GOT3 (cell line): ENCODE results near the gene TMEM79.

Experiments
- DNase-seq: peaks from one replicate; lab custom pipeline; 2025; ENCODE audit warnings: mixed read lengths; lab: John Stamatoyannopoulos, UW

The TMEM79 gene

DNA sequence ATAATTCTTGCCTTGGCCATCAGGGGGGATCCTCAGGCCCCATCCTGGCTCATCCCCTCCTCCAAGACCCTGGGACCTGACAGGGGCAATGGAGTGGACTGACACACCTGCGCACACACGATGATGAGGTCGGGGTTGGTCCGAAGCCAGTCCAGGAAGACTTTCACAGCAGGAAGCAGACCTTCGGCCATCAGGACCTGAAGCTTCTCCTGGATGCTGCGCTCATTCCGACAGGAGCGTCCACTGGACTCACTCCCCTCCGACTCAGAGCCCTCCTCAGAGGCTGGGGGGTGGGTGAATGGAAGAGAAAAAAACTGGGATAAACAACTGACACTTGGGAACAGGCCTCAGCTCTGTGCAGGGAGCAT lies 20.9 kb upstream of the TMEM79 start:
- no peak for DNase-seq

DNA sequence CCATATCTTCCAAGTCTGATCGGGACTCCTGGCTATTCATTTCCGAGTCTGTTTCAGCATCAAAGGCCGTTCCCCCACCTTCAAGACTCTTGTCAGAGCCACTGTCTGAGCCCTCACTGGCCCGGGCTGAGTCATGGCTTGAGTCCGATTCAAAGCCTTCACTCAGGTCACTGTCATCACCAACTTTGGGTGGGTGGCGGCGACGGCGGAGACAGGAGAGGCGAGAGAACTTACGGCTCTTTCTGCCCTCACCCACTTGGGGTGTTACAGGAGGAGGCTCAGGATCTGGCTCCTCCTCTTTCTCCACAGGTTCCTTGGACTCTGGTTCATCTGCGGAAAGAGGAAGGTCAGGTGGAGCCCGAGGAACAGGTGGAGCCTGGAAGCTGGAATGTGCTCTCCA lies 18.1 kb upstream of the TMEM79 start:
- DNase-seq, result no peak

DNA sequence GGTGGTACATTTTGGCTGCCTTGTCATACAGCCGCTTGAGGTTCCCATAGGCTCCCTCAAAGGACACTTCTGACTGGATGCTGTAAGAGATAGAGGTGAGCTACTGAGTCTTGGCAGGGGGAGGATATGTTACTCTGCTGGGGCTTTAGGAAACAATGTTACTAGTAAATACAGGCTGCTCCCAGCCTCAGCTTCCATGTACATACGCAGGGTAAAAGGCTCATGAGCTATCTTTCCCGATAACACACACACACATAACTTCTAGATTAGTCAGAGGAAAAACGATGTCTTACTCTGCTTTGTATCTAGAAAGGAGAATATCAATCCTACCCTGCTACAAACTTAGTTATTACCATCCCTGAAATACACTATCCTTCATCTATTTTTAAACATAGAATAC lies 15.8 kb upstream of the TMEM79 start:
- no peak for DNase-seq

DNA sequence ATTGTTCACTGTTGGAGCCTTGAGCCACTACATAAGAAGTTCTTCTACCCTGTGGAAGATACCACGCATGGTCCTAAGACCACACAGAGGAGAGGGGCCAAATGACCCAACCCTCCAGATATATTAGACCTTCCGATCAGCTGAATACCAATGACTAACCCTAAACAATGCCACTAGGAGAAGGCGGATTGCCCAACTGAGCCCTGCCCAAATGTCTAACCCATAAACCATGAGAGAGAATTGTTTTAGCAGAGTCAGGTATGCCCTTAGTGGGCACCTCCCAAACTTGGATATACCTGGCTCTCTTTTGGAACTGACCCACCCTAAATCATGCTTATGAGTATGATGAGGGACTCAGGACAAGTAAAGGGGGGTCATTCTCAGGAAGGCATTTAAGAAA lies 13.8 kb upstream of the TMEM79 start:
- DNase-seq, result no peak

DNA sequence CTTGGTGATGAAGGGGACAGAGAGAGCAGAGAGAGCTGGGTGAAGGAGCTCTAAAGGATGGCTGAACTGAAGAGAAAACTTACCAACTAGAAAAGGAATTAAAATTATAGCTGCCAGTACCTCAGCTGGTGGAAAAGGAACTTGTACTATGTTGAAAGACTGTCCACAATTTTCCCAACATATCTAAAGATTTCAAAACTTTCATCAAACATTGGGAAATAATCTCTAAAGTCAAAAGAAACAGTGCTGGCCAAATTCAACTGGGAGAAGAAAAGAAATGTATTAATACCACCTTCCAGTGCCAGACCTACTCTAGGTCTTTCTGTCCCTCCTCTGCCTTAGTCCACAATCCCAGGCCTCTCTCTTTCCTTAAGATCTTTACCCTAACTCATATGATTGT lies 7.6 kb upstream of the TMEM79 start:
- DNase-seq, result no peak

DNA sequence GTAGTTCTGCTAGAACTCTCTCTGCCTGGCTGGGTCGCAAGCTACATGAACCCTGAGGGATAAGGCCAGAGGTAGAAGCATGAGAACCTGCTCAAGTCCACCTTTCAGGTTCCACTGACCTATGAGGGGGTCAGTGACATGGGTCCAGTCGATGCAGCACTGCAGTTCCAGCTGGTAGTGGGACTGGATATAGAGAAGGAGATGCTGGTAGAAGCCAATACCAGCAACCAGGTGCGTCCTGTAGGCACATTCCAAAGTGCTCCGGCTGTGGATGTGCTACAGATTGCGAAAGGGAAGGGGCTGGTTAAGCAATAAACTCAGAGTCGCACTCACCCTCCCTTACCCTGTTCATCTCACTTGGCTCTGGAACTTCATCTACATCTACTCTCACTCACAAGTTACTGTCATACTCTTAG lies 7.2 kb upstream of the TMEM79 start:
- no peak for DNase-seq

DNA sequence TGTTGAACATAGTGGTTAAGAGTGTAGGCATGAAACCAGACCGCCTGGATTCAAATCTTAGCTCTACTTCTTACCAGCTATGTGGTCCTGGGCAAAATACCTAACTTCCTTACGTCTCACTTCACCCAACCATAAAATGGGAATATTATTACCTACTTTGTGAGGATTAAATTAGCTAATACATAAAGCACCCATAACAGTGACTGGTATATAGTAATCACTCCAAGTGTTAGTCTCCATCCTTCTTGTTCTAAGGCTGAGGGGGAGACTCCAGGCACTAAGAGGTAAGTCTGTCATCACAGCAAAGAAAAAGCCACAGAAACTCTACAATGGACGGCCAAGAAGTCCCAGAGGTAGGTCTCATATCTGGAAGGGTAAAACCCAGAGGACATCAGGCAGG lies 4.3 kb upstream of the TMEM79 start:
- DNase-seq, result no peak

DNA sequence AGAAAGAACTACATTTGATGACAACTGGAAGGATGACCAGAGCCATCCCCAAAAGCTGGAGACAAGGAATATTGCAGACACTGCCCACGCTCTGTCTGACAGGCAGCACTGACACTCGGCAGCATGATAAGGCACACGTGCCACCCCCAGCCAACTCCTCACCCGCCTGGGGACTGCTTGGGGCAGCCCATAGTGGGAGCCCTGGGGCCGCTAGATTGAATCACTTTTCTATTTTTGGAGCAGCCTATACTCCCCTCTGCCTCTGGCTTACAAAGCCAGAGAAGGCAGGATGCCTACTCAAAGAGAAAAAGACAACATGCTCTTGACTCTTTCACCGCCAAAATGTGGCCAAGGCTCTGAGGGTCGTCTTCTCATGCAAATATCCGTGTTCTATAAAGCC lies 2.8 kb upstream of the TMEM79 start:
- no peak for DNase-seq

DNA sequence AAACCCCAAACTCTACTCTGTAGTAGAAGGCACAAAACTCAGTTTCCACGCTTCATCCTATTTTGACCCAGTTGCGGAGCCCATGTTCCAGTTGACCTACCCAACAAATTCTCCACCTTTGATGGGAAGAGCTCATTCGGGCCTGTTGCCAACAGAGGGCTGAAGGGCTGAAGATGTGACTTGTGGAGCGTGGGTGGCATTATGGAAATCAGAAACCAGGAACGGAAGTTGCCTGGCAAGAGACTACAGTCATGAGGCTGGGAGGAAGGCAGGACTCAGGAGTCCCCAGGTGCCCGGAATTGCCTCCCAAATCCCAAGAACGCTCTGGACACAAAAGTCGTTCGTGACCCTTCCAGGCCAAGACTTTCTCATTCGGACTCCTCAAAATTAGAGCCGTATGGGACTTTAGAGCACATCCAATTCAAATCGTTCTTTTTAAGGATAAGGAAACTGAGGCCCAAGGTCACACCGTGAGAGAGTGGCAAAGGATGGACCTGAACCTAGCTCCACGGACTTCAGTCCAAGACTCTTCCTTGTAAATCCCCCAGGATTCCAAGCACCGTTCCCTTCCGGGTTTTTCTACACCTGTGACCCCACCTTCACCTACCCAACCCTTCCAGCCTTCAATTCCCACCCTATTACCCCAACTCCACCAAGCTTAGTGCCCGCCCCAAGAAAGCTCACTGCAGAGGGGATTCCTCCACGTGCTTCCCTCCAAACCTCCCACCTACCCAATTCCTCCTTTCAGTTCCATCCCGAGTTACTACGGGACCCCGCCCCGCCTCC lies 2.2 kb upstream of the TMEM79 start:
- no peak for DNase-seq

DNA sequence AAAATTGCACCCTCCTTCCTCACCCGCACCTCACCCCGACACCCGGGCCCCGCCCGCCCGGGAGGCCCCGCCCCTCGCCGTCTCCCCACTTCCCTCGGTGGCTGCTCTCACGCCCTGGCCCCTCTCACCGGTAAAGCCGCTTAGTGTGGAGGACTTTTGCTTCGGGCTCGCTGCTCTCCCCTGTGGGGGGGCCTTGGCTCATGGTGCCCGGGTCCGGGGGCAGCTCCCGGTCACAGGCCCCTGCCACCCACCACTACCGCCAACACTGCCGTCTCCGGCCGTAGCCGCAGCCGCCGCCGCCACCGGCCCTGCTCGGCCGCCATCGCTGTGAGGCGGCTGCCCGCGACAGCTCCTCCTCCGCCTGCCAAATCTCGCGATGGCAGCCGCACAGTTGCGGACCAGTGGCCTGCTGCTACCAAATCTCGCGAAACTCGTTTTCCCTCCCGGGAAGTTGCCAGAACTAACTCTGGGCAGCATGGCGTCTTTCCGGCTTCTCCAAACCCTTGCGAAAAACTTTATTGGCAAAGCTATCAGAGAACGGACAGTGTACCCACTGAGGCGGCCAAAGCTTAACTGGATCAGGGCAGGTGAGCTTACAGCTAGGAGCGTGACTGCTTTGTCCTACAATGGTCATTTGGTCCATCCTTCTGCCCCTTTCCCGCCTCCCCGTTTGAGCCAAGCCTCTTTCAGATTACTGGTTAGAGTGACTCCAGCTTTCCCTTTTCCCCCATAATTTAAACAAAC lies 1.5 kb upstream of the TMEM79 start, which contains the start of gene SMG5:
Gene SMG5 (minus strand): TSS at position 347 of the 744 bp plus-strand sequence. CDS start 145 bp downstream, at position 202.
- DNase-seq, result peak; percentile 84

DNA sequence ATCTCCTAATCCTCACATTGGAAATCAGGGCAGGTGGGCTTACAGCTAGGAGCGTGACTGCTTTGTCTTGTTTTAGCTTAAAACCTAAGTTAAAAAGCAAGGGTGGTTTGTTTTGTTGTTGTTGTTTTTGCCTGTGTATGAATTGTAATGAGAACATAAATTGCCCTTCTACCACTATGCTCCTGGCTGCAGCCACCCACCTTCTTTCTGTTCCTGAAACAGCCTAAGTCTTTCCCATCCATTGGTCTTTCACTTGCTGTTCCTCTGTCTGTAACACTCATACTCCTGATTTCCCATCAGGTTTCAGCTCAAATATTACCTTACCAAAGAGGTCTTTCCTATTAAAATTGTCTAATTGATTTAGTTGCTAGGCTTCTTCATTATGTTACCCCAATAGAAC lies 604 bp upstream of the TMEM79 start:
- no peak for DNase-seq

DNA sequence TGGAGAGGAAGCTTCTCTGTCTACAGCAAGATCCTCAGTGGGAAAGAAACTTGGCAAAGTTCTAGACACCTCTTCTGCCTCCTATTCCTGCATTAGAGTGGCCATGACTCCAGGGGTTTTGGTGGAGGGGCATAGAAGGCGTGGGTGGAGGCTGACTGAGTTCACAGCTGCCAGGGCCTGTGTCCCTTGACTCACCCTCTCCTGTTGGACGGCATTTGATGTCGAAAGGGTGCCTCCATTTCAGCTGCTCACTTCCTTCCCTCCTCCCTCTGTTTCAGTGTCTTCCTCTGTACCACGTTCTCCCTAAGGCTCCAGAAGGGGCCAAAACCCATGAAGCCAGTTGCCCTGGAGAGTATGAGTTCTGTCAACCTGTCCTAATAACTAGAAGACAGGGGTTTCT lies 632 bp downstream of the TMEM79 start:
- no peak for DNase-seq

DNA sequence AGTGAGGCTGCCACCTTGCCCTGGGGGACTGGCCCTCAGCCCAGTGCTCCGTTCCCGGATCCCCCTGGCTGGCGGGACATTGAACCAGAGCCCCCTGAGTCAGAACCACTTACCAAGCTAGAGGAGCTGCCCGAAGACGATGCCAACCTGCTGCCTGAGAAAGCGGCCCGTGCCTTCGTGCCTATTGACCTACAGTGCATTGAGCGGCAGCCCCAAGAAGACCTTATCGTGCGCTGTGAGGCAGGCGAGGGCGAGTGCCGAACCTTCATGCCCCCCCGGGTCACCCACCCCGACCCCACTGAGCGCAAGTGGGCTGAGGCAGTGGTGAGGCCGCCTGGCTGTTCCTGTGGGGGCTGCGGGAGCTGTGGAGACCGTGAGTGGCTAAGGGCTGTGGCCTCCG lies 1.3 kb downstream of the TMEM79 start:
- no peak for DNase-seq

DNA sequence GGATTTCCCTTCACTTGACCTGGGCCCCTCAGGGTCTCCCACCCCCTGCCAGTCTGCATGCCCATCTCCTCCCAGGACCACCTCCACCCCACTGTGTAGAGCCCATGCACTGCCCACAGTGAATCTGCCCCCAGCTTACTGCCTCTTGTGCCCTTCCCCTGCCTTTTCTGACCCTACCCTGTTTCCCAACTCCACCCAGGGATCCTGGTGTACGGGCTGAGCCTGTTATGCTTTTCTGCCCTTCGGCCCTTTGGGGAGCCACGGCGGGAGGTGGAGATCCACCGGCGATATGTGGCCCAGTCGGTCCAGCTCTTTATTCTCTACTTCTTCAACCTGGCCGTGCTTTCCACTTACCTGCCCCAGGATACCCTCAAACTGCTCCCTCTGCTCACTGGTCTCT lies 1.9 kb downstream of the TMEM79 start:
- no peak for DNase-seq

DNA sequence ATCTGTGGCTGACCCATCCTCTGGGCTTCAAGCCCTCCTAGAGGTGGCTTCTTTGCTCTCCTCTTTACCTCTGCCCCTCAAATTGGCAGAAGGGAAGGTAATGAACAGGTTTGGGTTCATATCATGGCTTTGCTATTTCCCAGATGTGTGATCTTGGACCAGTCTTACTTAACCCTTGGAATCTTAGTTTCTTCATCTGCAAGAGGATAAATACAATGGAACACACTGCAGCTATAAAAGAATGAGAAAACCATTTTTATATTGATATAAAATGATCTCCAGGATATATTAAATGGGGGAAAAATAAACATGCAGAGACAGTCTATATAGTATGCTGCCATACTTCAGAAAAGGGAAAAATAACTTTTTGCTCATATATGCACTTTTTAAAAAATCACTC lies 5.7 kb downstream of the TMEM79 start:
- DNase-seq, result no peak

DNA sequence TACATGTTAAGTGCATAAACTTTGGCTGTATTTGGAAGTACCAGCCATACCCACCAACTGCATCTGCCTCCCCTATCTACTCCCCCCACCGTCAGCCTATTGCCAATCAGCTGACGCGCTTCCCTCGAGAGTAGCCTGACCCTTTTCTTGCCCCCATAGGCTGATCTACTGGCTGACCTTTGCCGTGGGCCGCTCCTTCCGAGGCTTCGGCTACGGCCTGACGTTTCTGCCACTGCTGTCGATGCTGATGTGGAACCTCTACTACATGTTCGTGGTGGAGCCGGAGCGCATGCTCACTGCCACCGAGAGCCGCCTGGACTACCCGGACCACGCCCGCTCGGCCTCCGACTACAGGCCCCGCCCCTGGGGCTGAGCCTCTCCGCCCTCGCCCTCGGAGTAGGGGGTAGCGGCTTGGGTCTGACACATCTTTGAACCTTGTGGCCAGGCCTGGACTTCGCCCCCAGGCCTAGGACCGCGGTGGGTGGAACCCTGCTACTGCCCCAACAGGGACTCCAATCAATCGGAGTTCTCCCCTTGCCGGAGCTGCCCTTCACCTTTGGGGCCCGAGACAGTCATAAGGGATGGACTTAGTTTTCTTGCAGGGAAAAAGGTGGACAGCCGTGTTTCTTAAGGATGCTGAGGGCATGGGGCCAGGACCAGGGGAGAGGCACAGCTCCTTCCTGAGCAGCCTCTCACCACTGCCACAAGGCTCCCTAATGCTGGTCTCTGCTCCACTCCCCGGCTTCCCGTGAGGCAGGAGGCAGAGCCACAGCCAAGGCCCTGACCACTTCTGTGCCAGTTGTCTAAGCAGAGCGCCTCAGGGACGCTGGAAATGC lies 7.3 kb downstream of the TMEM79 start:
- peak; percentile 78 for DNase-seq

DNA sequence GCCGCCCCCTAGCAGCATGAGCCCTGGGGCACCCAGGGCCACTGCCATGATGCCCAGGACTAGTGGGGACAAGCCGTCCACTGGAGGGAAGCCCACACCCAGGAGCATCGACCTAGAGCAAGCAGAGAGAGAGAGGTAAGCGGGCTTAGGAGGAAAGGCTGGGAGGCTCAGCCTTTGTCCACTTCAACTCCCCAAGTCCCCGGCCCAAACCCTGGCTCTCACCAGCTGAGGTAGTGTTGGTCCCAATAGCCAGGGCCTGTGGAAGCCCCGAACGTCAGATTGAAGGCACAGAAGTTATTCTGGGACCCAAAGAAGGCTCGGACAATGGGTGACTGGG lies 8.9 kb downstream of the TMEM79 start:
- no peak for DNase-seq

DNA sequence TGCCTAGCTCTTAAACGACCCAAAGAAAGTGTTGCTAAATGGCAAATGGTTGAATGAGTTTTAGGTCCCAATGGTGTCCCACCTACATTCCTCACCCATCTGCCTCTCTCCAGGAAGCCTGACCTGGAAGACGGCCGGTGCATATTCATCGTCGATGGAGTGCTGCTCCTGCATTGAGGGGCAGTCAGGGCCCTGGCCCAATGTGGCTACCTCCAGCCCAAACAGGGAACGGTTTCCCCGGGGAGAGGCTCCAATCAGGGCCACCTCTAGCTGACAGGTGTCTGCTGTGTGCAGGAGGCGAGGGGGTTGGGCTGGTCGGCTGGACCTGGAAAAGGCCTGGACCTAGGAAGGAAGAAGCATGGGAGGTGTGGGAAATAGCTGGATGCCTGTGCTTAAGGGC lies 9.8 kb downstream of the TMEM79 start:
- DNase-seq, result no peak

DNA sequence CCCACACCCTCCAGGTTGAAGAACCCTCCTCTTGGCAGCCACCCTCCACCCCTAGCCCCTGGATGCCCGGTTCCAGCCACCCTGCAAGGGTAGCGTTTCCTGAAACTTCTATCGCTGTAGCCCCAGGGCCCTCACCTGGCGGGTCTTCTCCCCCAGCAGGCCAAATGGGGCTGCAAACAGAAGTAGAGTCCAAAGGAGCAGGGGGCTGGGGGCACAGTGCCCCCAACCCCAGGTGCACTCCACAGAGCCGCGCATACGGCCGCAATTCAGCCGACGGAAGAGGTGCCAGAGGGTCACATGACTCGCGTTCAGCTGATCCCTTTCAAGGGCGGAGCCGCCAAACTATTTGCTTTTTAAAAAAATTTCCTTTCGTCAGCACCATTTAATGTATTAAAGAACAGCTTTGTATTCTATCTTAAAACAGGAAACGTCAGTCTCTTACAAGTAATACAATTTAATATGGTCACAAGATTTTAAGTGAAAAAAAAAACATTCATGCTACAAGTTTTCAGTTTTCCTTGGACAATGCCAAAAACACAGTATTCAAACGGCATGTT lies 11.3 kb downstream of the TMEM79 start, which contains the start of gene GLMP:
Gene GLMP (minus strand): TSS at position 289 of the 557 bp plus-strand sequence. CDS start 34 bp downstream, at position 255.
- no peak for DNase-seq

DNA sequence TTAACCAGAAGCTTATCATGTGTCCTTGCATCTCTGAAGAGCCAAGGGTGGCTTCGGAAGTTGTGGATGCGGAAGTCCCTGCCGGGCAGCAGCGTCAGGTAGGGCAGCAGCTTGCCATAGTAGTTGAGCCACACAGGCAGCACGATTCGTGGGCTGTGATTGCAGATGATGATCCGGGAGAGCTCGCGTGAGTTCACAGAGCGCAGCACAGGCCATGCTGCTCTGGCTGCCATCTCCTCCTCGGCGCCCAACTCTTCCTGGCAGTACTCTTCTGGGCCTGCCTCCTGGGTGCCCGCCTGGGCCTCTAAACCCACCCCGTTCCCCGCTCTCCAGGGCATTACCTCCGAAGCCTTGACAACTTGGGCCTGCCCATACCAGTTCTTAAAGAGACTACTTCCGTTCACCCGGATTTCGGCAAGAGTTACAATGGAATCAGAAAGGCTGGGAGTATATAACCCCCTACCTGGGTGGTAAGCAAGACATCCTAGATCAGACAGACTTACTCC lies 14.8 kb downstream of the TMEM79 start, which contains the start of gene VHLL:
Gene VHLL (minus strand): TSS at position 456 of the 506 bp plus-strand sequence. CDS start 118 bp downstream, at position 338.
- DNase-seq, result no peak

DNA sequence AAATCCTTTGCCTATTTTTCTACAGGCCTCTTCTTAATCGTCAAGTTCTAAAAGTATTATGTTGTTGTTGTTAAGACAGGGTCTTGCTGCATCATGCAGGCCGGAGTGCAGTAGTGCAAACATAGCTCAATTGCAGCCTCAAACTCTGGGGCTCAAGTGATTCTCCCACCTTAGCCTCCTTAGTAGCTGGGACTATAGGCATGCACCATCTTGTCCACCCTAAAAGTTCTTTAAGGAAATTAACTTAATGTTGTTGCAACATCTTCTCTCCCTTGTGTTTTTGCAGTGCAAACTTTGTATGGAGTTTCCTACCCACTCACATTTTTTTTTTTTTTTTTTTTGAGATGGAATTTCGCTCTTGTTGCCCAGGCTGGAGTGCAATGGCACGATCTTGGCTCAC lies 19.1 kb downstream of the TMEM79 start:
- no peak for DNase-seq

DNA sequence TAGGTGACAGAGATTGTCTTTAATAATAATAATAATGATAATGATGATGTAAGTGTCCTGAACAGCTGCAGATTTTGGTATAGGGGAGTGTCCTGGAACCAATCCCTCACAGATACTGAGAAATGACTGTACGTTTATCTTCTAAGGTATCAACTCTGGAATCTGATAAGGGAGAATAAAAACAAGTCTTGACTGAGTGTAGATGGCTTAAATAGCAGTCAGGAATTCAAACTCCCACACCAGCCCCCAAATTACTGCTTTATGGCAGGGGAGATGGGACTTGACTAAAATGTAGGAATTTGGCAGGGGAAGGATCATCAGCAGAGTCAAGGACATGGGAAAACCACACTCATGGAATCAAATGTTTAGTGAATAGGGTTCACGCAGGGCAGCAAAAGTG lies 21.1 kb downstream of the TMEM79 start:
- no peak for DNase-seq
